Fibroblast of skin of abdomen (primary cell): Measurements from ENCODE around the gene RCOR3.
A peak's percentile ranks its signal among the peaks of the same experiment; 100 is the strongest.
"Not testable (repeated sequence)": the region's sequence is repeated elsewhere in the genome, so short reads cannot be mapped to it uniquely, and the experiment has no call there.

Source experiments
- DNase-seq: peaks from one replicate; pipeline ENCODE4 v3.0.0-alpha.2; 2013

Gene RCOR3

DNA sequence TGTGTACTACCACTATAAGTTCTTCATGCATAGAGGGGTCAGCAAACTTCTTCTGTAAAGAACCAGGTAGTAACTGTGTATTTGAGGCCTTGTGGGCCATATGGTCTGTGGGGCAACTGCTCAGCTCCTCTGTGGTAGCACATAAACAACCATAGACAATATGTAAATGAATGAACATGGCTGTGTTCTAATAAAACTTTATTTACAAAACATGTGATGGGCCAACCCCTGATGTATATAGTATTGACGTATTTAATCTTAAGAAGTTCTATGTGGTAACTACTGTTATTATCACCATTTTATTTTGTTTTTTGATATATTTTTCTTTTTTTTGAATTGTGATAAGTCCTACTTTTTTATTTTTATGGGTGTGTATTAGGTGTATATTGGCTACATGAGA lies 82.8 kb downstream of the RCOR3 start:
- DNase-seq: no peak

- DNase-seq: no peak
Observed at GRCh38 chr1:211343607-211344006, 84.4 kb downstream of the RCOR3 start.

DNA sequence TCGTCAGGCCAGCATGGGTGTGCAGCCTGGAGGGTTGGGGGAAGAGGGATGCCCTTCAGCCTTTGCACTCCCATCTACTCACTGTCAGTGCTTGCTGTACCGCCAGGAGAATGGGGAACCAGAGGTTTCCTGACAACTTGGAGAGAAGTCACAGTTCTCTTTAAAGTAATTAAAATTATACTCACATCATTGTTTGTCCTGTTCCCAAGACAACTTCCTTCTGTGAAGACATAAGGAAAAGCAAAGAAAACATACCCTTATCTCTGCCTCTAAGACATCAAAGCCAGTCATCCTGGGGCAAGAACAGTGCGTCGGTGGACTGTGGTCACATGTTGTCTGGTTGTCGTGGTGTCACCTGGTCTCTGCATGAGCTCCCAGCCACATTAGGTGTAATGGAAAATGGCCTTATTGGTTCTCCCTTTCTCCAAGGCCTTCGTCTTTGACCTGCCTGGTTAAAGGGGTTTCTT lies 85.0 kb downstream of the RCOR3 start:
- no peak for DNase-seq

GRCh38 chr1:211345719-211346118 lies 86.6 kb downstream of the RCOR3 start:
- DNase-seq: peak; percentile 38

DNA sequence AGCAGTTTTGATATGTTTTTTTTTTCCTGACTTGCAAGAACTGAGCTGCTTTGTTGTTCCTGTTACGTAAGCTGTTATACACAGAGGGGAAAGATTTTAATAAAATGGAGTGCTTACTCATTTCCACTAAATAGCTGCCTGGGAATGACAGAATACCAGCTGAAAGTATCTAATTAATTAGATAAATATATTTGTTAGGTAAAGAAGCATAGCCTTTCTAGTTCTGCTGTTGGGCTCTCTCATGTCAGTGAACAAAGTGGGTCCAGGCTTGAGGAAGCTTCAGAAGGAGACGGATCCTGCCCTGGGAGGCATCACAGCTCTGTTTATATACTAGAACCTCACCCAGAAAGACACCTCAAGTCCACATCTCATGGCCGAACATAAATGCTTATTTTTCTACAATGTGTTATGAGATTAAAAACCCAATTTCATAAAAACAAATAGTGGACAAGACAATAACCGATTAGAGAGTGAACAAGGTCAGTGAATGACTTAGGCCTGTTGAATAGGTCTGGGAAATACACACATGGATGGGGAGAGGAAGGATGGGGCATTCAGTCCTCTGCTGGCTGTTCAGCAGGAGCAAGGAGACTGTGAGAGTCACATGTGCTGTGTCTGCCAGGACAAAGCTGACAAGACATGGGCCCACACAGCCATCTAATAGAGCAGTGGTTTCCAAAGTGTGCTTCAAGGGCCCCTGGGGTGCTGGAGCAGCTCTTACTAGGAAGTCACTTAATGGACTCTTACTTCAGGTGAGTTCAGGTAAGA lies 88.1 kb downstream of the RCOR3 start:
- DNase-seq: no peak

DNA sequence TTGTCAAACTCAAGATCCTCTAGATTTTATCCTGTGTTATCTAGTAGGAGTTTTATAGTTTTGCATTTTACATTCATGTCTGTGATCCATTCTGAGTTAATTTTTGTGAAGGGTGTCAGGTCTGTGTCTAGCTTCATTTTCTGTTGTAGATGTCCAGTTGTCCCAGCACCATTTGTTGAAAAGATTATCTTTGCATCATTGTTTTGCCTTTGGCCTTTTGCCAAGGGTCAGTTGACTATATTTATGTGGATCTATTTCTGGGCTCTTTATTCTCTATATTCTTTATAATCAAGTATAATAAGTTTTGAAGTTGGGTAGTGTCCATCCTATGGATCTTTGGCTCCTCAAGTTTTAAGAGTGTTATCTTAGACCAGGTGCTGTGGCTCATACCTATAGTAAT lies 89.4 kb downstream of the RCOR3 start:
- no peak for DNase-seq

DNA sequence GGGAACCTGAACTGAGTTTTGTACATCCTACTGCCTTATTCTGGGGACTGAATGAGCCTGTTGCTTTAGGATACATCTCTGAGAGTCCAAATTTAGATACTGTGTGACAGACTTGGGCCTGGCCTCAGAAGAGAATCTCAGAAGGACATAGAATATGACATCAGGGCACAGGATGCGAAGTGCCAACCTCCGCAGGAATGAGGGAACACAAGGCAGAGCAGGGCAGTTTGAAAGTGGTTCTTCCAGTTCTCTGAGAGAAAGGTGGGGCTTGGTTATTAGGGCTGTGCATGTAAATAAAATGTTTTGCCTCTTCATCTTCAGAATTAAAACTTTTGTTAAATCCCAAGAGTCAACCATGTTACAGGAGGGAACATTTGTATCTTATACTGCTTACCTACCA lies 90.6 kb downstream of the RCOR3 start:
- DNase-seq: no peak

GRCh38 chr1:211352055-211352454 lies 92.9 kb downstream of the RCOR3 start:
- not testable (repeated sequence) for DNase-seq

DNA sequence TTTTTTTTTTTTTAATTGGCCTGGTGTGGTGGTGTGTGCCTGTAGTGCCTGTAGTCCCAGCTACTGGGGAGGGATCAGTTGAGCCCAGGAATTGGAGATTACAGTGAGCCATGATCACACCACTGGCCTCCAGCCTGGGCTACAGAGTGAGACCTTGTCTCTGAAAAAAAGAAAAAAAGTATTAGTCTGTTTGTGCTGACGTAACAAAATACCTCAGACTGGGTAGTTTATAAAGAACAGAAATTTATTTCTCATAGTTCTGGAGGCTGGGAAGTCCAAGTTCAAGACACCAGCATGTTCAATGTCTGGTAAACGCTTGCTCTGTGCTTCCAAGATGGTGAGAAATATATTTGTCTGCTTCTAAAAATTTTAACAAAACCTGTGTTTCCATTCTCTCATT lies 93.3 kb downstream of the RCOR3 start:
- DNase-seq: no peak

DNA sequence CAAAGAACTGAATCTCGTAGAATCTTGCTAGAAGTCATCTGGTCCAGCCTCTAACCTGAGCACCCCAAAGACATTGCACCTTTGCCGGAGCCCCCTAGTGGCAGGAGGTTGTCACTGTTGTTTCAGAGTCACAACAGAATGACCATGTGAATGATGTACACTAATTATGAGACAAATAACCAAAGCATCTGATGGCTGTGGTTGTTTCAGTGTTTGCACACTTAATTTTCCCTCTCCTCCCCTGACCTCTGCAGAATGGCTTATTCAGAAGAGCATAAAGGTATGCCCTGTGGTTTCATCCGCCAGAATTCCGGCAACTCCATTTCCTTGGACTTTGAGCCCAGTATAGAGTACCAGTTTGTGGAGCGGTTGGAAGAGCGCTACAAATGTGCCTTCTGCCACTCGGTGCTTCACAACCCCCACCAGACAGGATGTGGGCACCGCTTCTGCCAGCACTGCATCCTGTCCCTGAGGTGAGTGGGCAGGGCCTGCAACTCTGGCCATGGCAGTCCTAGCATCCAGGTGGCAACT lies 93.9 kb downstream of the RCOR3 start:
- DNase-seq: no peak

DNA sequence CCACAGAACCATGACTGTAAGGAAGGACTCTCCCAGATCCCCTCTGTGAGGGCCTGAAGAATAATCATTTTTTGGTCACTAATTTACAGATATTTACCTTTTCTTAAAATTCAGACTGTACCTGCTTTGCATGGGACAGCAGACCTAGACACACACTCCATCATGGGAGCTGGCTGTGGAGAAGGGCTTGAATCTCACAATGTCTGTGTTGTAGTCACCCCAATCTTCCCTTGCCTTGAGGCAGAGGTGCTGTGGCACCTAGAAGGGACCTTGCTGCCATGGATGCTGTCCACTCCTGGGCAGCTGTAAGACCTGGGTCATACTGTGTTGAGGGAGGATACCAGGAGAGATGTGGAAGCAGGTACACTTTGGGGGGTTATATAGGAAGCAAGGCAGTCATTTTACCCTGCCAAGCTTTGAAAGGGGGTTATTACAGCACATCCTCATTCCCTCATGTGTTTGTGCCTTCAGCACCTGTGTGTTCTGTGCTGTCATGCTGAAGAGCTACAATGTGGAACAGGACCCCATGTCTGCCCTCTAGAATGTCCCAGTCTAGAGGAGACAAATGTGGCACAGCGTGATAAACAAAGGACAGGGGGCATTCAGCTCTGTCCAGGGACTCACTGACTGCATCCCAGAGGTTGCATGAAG lies 94.5 kb downstream of the RCOR3 start:
- DNase-seq: no peak

DNA sequence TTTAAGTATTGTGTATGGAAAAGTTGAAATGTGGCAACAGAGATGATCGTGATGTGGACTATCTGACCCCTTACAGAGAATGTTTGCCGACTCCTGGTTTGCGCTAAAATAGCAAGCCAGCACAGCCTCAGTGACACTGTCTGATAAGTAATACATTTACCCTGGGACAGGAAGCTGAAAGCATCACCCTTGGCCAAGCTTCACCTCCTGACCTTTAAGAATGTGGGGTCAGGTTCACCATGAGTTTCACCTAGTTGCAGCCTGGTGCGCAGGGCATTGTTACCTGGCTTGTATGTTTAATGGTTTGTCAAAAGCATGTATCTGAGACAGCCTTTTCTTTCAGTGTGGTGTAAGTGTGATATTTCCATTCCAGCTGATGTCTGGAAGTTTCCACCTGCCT lies 96.7 kb downstream of the RCOR3 start:
- no peak for DNase-seq

- DNase-seq: peak; percentile 62
Observed at GRCh38 chr1:211356723-211357407, 97.7 kb downstream of the RCOR3 start.

DNA sequence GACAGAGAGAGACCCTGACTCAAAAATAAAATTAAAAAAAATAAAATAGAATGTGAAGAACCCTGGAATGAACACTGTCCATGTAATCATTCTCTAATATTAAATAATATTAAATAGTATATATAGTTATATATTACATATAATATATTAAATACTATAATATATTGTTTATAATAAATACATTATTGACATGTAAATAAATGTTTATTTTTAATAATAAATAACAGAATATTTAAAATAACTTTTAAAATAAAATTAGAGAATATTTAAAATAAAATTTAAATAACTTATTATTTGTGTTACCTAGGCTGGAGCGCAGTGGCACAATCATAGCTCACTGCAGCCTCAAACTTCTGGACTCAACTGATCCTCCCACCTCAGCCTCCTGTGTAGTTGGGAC lies 99.5 kb downstream of the RCOR3 start:
- no peak for DNase-seq

- DNase-seq: no peak
Observed at GRCh38 chr1:211359876-211360275, 100.7 kb downstream of the RCOR3 start.

GRCh38 chr1:211361202-211361601 lies 102.0 kb downstream of the RCOR3 start:
- DNase-seq: no peak
